ENCODE results near the gene SIRT3.

DNA sequence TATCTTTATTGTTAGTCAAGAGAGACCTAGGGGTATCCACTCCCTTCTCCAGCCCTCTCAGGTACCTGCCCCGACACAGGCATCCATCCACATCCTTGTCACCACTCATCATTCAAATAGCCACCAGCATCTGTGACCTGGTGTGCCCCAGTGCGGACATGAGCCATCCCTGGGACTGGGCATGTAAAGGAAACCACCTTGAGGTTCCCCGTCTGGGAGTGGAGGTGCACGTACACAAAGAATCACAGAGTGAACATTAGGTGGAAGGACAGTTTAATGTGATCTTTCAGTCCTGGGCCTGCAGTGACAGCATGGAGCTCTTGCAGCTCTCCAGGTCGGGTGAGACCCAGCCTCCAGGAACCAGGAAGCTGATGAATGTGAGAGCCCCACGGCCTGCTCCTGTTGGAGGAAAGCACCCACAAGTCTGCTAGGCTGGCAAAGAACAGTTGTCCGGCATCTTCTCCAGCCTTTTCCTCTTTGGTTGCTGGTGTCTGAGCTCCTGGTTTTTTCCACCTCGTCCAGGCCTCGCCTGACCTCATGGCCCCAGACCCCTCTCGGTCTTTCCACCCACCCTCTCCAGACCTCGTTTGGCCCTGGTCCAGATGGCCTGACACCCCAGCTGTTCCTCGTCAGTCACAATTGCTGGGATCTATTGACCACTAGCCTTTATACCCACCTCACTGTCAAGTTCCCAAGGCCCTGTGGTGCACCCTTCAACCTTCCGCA, 17.2 kb upstream of the SIRT3 start:
- TF ChIP-seq, protein P1, sequence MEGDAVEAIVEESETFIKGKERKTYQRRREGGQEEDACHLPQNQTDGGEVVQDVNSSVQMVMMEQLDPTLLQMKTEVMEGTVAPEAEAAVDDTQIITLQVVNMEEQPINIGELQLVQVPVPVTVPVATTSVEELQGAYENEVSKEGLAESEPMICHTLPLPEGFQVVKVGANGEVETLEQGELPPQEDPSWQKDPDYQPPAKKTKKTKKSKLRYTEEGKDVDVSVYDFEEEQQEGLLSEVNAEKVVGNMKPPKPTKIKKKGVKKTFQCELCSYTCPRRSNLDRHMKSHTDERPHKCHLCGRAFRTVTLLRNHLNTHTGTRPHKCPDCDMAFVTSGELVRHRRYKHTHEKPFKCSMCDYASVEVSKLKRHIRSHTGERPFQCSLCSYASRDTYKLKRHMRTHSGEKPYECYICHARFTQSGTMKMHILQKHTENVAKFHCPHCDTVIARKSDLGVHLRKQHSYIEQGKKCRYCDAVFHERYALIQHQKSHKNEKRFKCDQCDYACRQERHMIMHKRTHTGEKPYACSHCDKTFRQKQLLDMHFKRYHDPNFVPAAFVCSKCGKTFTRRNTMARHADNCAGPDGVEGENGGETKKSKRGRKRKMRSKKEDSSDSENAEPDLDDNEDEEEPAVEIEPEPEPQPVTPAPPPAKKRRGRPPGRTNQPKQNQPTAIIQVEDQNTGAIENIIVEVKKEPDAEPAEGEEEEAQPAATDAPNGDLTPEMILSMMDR (IDR thresholded peaks at IDR 0.05), result no peak
- TF ChIP-seq POLR2A (IDR thresholded peaks at IDR 0.05), result no peak

Data from body of pancreas (tissue), 4 donors.